ENCODE measurements around the gene ANKFN1. TPM values are rescaled to one million over a fixed set of nuclear protein-coding genes. Genes with fewer than 3 reads are reported as not detected.
A peak's percentile ranks its signal among the peaks of the same experiment; 100 is the strongest.

The ANKFN1 gene
- total RNA-seq, 1 experiment from 2014 or later, result 0.49 TPM

- Mint-ChIP-seq H3K4me1 (ENCODE audit: insufficient read depth, unreplicated experiment) (no peaks in the 10 kb centered on the region), H3K27me3 (ENCODE audit: insufficient read depth, unreplicated experiment) (no peaks in the 10 kb centered on the region), H3K27ac (ENCODE audit: low read depth, unreplicated experiment) (peak overlapping the region; percentile 28), H3K4me3 (ENCODE audit: unreplicated experiment) (no peak overlapping the region), H3K36me3 (ENCODE audit: insufficient read depth, unreplicated experiment) (no peaks in the 10 kb centered on the region), H3K9me3 (ENCODE audit: unreplicated experiment) (peaks cover 8% of the 10 kb centered on the region)
- DNase-seq (ENCODE audit: unreplicated experiment), result peak; percentile 47
- CTCF ChIA-PET, result no interaction called here
- no TSS peak for BruUV-seq (replicated peaks)
- TF ChIP-seq CTCF (IDR thresholded peaks at IDR 0.05; ENCODE audit: unreplicated experiment), result no peak
- POLR2A ChIA-PET, result no interaction called here
- intact Hi-C loops (cut with micrococcal nuclease), result no loop called here
These were observed 156.6 kb downstream of the ANKFN1 start for GRCh38 chr17:56309897-56310296.

- Mint-ChIP-seq H3K36me3 (ENCODE audit: insufficient read depth, unreplicated experiment) (no peaks in the 10 kb centered on the region), H3K4me1 (ENCODE audit: insufficient read depth, unreplicated experiment) (no peaks in the 10 kb centered on the region), H3K27ac (ENCODE audit: low read depth, unreplicated experiment) (no peak overlapping the region), H3K4me3 (ENCODE audit: unreplicated experiment) (no peak overlapping the region), H3K9me3 (ENCODE audit: unreplicated experiment) (peaks cover 8% of the 10 kb centered on the region), H3K27me3 (ENCODE audit: insufficient read depth, unreplicated experiment) (no peaks in the 10 kb centered on the region)
- no peak for TF ChIP-seq CTCF (IDR thresholded peaks at IDR 0.05; ENCODE audit: unreplicated experiment)
- no TSS peak for BruUV-seq (replicated peaks)
- ChIA-PET CTCF (interaction anchor here (0.5 to 0.9 kb wide), 2 partner anchors 159 to 184 kb away, joined by 3 read pairs; no protein-coding TSS in a partner anchor), POLR2A (no interaction called here)
- DNase-seq (ENCODE audit: unreplicated experiment), result no peak
- intact Hi-C loops (cut with micrococcal nuclease), result no loop called here
These were observed 157.5 kb downstream of the ANKFN1 start for GRCh38 chr17:56310782-56311181.

GRCh38 chr17:56313201-56313600 lies 159.9 kb downstream of the ANKFN1 start:
- no peak overlapping the region for H3K4me3 Mint-ChIP-seq (ENCODE audit: unreplicated experiment)
- H3K9me3 Mint-ChIP-seq (ENCODE audit: unreplicated experiment), result peaks cover 8% of the 10 kb centered on the region
- CTCF ChIA-PET, result interaction anchor here (0.6 to 1.2 kb wide), 2 partner anchors 187 to 203 kb away, joined by 3 to 4 read pairs; no protein-coding TSS in a partner anchor
- POLR2A ChIA-PET, result no interaction called here
- no TSS peak for BruUV-seq (replicated peaks)
- intact Hi-C loops (cut with micrococcal nuclease), result no loop called here
- no peak overlapping the region for H3K27ac Mint-ChIP-seq (ENCODE audit: low read depth, unreplicated experiment)
- H3K27me3 Mint-ChIP-seq (ENCODE audit: insufficient read depth, unreplicated experiment), result no peaks in the 10 kb centered on the region
- no peak for DNase-seq (ENCODE audit: unreplicated experiment)
- no peaks in the 10 kb centered on the region for H3K4me1 Mint-ChIP-seq (ENCODE audit: insufficient read depth, unreplicated experiment)
- no peaks in the 10 kb centered on the region for H3K36me3 Mint-ChIP-seq (ENCODE audit: insufficient read depth, unreplicated experiment)
- no peak for TF ChIP-seq CTCF (IDR thresholded peaks at IDR 0.05; ENCODE audit: unreplicated experiment)

GRCh38 chr17:56314026-56314425 lies 160.8 kb downstream of the ANKFN1 start:
- Mint-ChIP-seq H3K9me3 (ENCODE audit: unreplicated experiment) (peaks cover 8% of the 10 kb centered on the region), H3K36me3 (ENCODE audit: insufficient read depth, unreplicated experiment) (no peaks in the 10 kb centered on the region), H3K27ac (ENCODE audit: low read depth, unreplicated experiment) (no peak overlapping the region), H3K4me3 (ENCODE audit: unreplicated experiment) (no peak overlapping the region), H3K4me1 (ENCODE audit: insufficient read depth, unreplicated experiment) (no peaks in the 10 kb centered on the region), H3K27me3 (ENCODE audit: insufficient read depth, unreplicated experiment) (no peaks in the 10 kb centered on the region)
- intact Hi-C loops (cut with micrococcal nuclease), result no loop called here
- CTCF ChIA-PET, result interaction anchor here (1.2 kb wide), 2 partner anchors 11 to 187 kb away, joined by 3 to 4 read pairs; no protein-coding TSS in a partner anchor
- BruUV-seq (replicated peaks), result no TSS peak
- TF ChIP-seq CTCF (IDR thresholded peaks at IDR 0.05; ENCODE audit: unreplicated experiment), result no peak
- peak; percentile 39 for DNase-seq (ENCODE audit: unreplicated experiment)
- POLR2A ChIA-PET, result no interaction called here

All from MCF 10A (cell line).